Coronary artery (tissue), 2 donors: Measurements from ENCODE around the gene PIAS1.

Source experiments
- DNase-seq: peaks from one replicate; pipeline ENCODE4 v3.0.0-alpha.2; 2017; ENCODE audit warnings: low spot score
- H3K27ac ChIP-seq, 2 donors: fragments of 200-600 bp; sonication (generic); one replicate each; pipeline ENCODE4 v1.5.1; 2016 to 2019
- H3K4me3 ChIP-seq: fragments of 200-600 bp; sonication (generic); 2 replicates; pipeline ENCODE4 v1.5.1; 2016; ENCODE audit warnings: mild to moderate bottlenecking, moderate library complexity
- CTCF ChIP-seq: fragments of 200-600 bp; sonication (generic); IDR thresholded peaks from one replicate; pipeline ENCODE4 v1.5.1; 2019; ENCODE audit warnings: antibody characterized with exemption

Gene PIAS1

GRCh38 chr15:68097029-68097428, 42.9 kb downstream of the PIAS1 start:
- Histone ChIP-seq H3K4me3 (no peak overlapping the region), H3K27ac (no peak overlapping the region)
- DNase-seq, result no peak
- no peak for TF ChIP-seq CTCF

GRCh38 chr15:68098465-68098864, 44.4 kb downstream of the PIAS1 start:
- DNase-seq, result no peak
- Histone ChIP-seq H3K27ac (no peak overlapping the region), H3K4me3 (no peak overlapping the region)
- TF ChIP-seq CTCF, result no peak

- H3K4me3 ChIP-seq, result no peak overlapping the region
- H3K27ac ChIP-seq, result no peak overlapping the region
- no peak for TF ChIP-seq CTCF
- DNase-seq, result no peak
Measured at GRCh38 chr15:68100194-68100593, 46.1 kb downstream of the PIAS1 start.

GRCh38 chr15:68103603-68104002, 49.5 kb downstream of the PIAS1 start:
- Histone ChIP-seq H3K4me3 (no peak overlapping the region), H3K27ac (no peak overlapping the region)
- no peak for TF ChIP-seq CTCF
- no peak for DNase-seq

- H3K4me3 ChIP-seq, result no peak overlapping the region
- DNase-seq, result no peak
- H3K27ac ChIP-seq, result no peak overlapping the region
- no peak for TF ChIP-seq CTCF
Measured at GRCh38 chr15:68106656-68107055, 52.5 kb downstream of the PIAS1 start.

GRCh38 chr15:68107142-68107541, 53.0 kb downstream of the PIAS1 start:
- no peak for DNase-seq
- no peak overlapping the region for H3K27ac ChIP-seq
- no peak overlapping the region for H3K4me3 ChIP-seq
- no peak for TF ChIP-seq CTCF

GRCh38 chr15:68112706-68113105, 58.6 kb downstream of the PIAS1 start:
- TF ChIP-seq CTCF, result no peak
- Histone ChIP-seq H3K4me3 (no peak overlapping the region), H3K27ac (no peak overlapping the region)
- no peak for DNase-seq
